ENCODE data around the gene ACADL.

ACADL gene

GRCh38 chr2:210224941-210225672, at the start of gene ACADL:
TSS of gene ACADL (minus strand) at chr2:210225447. CDS start at chr2:210225263, 184 bp downstream.
- DNase-seq, result no peak

- DNase-seq, result no peak
Measured at GRCh38 chr2:210271300-210271699, 46.1 kb upstream of the ACADL start.

GRCh38 chr2:210269148-210269547, 43.9 kb upstream of the ACADL start:
- no peak for DNase-seq

GRCh38 chr2:210268281-210268680, 43.0 kb upstream of the ACADL start:
- no peak for DNase-seq

GRCh38 chr2:210267698-210268097, 42.5 kb upstream of the ACADL start:
- DNase-seq, result no peak

- DNase-seq, result no peak
Measured at GRCh38 chr2:210264282-210264681, 39.0 kb upstream of the ACADL start.

- no peak for DNase-seq
Measured at GRCh38 chr2:210263841-210264240, 38.6 kb upstream of the ACADL start.

GRCh38 chr2:210262036-210262435, 36.8 kb upstream of the ACADL start:
- no peak for DNase-seq

GRCh38 chr2:210259687-210260086, 34.4 kb upstream of the ACADL start:
- no peak for DNase-seq

- no peak for DNase-seq
Measured at GRCh38 chr2:210252699-210253606, 27.7 kb upstream of the ACADL start.

- no peak for DNase-seq
Measured at GRCh38 chr2:210250622-210251021, 25.4 kb upstream of the ACADL start.

- DNase-seq, result no peak
Measured at GRCh38 chr2:210233487-210233886, 8.2 kb upstream of the ACADL start.

GRCh38 chr2:210230984-210231383, 5.7 kb upstream of the ACADL start:
- DNase-seq, result no peak

GRCh38 chr2:210230518-210230917, 5.3 kb upstream of the ACADL start:
- no peak for DNase-seq

GRCh38 chr2:210228586-210228985, 3.3 kb upstream of the ACADL start:
- no peak for DNase-seq

- no peak for DNase-seq
Measured at GRCh38 chr2:210227290-210228088, 2.2 kb upstream of the ACADL start.

- no peak for DNase-seq
Measured at GRCh38 chr2:210226223-210226622, 976 bp upstream of the ACADL start.

- DNase-seq, result no peak
Measured at GRCh38 chr2:210224591-210224940, 681 bp downstream of the ACADL start.

- no peak for DNase-seq
Measured at GRCh38 chr2:210215120-210215519, 10.1 kb downstream of the ACADL start.

GRCh38 chr2:210210185-210210584, 15.1 kb downstream of the ACADL start:
- no peak for DNase-seq

GRCh38 chr2:210207929-210208328, 17.3 kb downstream of the ACADL start:
- no peak for DNase-seq

- no peak for DNase-seq
Measured at GRCh38 chr2:210203558-210203957, 21.7 kb downstream of the ACADL start.

GRCh38 chr2:210203147-210203546, 22.1 kb downstream of the ACADL start:
- no peak for DNase-seq
